IPS-20b (cell line): ENCODE data around the gene EPB41L5.
"Not testable (repeated sequence)": the region's sequence is repeated elsewhere in the genome, so short reads cannot be mapped to it uniquely, and the experiment has no call there.

Source experiments
- H3K27ac ChIP-seq: one replicate; pipeline ENCODE4 v1.5.1; 2013; ENCODE audit warnings: low read length
- H3K27me3 ChIP-seq: 2 replicates; pipeline ENCODE4 v1.6.1; 2013; ENCODE audit warnings: mild to moderate bottlenecking, low read length, inconsistent platforms; ENCODE audit not compliant: insufficient read depth
- H3K36me3 ChIP-seq: 2 replicates; pipeline ENCODE4 v1.6.1; 2013; ENCODE audit warnings: low read depth, mild to moderate bottlenecking, inconsistent platforms, low read length, moderate library complexity; ENCODE audit not compliant: insufficient read depth
- H3K4me1 ChIP-seq: 2 replicates; pipeline ENCODE4 v1.6.1; 2013; ENCODE audit warnings: mild to moderate bottlenecking, control low read depth, inconsistent platforms, low read length, moderate library complexity; ENCODE audit not compliant: insufficient read depth
- H3K4me3 ChIP-seq: 2 replicates; pipeline ENCODE4 v1.5.1; 2013; ENCODE audit warnings: mild to moderate bottlenecking, low read length, inconsistent platforms
- H3K9ac ChIP-seq: 2 replicates; pipeline ENCODE4 v1.6.1; 2013; ENCODE audit warnings: low read depth, mild to moderate bottlenecking, inconsistent platforms, low read length, moderate library complexity
- H3K9me3 ChIP-seq: 2 replicates; pipeline ENCODE4 v1.6.1; 2013; ENCODE audit warnings: mild to moderate bottlenecking, low read depth, low read length, inconsistent platforms; ENCODE audit not compliant: insufficient read depth

Gene EPB41L5

GRCh38 chr2:120064664-120065063, 51.8 kb downstream of the EPB41L5 start:
- Histone ChIP-seq H3K4me1 (no peaks in the 10 kb centered on the region), H3K27me3 (no peaks in the 10 kb centered on the region), H3K9me3 (no peaks in the 10 kb centered on the region), H3K4me3 (no peak overlapping the region), H3K36me3 (no peaks in the 10 kb centered on the region), H3K9ac (no peak overlapping the region), H3K27ac (no peak overlapping the region)

GRCh38 chr2:120066800-120067547, 54.1 kb downstream of the EPB41L5 start:
- no peak overlapping the region for H3K4me3 ChIP-seq
- H3K27me3 ChIP-seq: no peaks in the 10 kb centered on the region
- no peaks in the 10 kb centered on the region for H3K9me3 ChIP-seq
- no peak overlapping the region for H3K9ac ChIP-seq
- H3K36me3 ChIP-seq: no peaks in the 10 kb centered on the region
- no peak overlapping the region for H3K27ac ChIP-seq
- no peaks in the 10 kb centered on the region for H3K4me1 ChIP-seq

- not testable (repeated sequence) for H3K27me3 ChIP-seq, H3K27ac ChIP-seq, H3K9me3 ChIP-seq, H3K4me1 ChIP-seq, H3K9ac ChIP-seq, H3K36me3 ChIP-seq, H3K4me3 ChIP-seq
These were observed 55.3 kb downstream of the EPB41L5 start for GRCh38 chr2:120068040-120068658.

- H3K27me3 ChIP-seq: no peaks in the 10 kb centered on the region
- H3K4me3 ChIP-seq: no peak overlapping the region
- no peak overlapping the region for H3K9ac ChIP-seq
- H3K4me1 ChIP-seq: no peaks in the 10 kb centered on the region
- peaks cover 16% of the 10 kb centered on the region for H3K36me3 ChIP-seq
- no peak overlapping the region for H3K27ac ChIP-seq
- no peaks in the 10 kb centered on the region for H3K9me3 ChIP-seq
These were observed 62.7 kb downstream of the EPB41L5 start for GRCh38 chr2:120075545-120075944.

- no peak overlapping the region for H3K27ac ChIP-seq
- H3K9ac ChIP-seq: no peak overlapping the region
- H3K4me1 ChIP-seq: no peaks in the 10 kb centered on the region
- no peak overlapping the region for H3K4me3 ChIP-seq
- no peaks in the 10 kb centered on the region for H3K9me3 ChIP-seq
- H3K36me3 ChIP-seq: peaks cover 16% of the 10 kb centered on the region
- H3K27me3 ChIP-seq: no peaks in the 10 kb centered on the region
These were observed 65.0 kb downstream of the EPB41L5 start for GRCh38 chr2:120077896-120078295.

- no peak overlapping the region for H3K4me3 ChIP-seq
- H3K4me1 ChIP-seq: no peaks in the 10 kb centered on the region
- H3K36me3 ChIP-seq: peaks cover 16% of the 10 kb centered on the region
These were observed 66.8 kb downstream of the EPB41L5 start for GRCh38 chr2:120079647-120080046.

GRCh38 chr2:120091436-120091835, 78.6 kb downstream of the EPB41L5 start:
- H3K4me1 ChIP-seq: no peaks in the 10 kb centered on the region
- H3K36me3 ChIP-seq: peaks cover 53% of the 10 kb centered on the region
- no peak overlapping the region for H3K27ac ChIP-seq
- no peak overlapping the region for H3K4me3 ChIP-seq
- no peaks in the 10 kb centered on the region for H3K27me3 ChIP-seq
- H3K9ac ChIP-seq: no peak overlapping the region
- H3K9me3 ChIP-seq: no peaks in the 10 kb centered on the region

More at GRCh38 chr2:120079647-120080046, 66.8 kb downstream of the EPB41L5 start:
- H3K9me3 ChIP-seq: no peaks in the 10 kb centered on the region
- H3K9ac ChIP-seq: no peak overlapping the region
- H3K27ac ChIP-seq: no peak overlapping the region
- no peaks in the 10 kb centered on the region for H3K27me3 ChIP-seq

GRCh38 chr2:120094795-120095194, 81.9 kb downstream of the EPB41L5 start:
- no peak overlapping the region for H3K9ac ChIP-seq
- no peaks in the 10 kb centered on the region for H3K27me3 ChIP-seq
- H3K9me3 ChIP-seq: no peaks in the 10 kb centered on the region
- H3K27ac ChIP-seq: no peak overlapping the region
- H3K36me3 ChIP-seq: peaks cover 34% of the 10 kb centered on the region
- no peaks in the 10 kb centered on the region for H3K4me1 ChIP-seq
- no peak overlapping the region for H3K4me3 ChIP-seq

- Histone ChIP-seq H3K36me3 (peaks cover 26% of the 10 kb centered on the region), H3K4me3 (no peak overlapping the region), H3K9me3 (no peaks in the 10 kb centered on the region), H3K27me3 (no peaks in the 10 kb centered on the region), H3K9ac (no peak overlapping the region), H3K4me1 (no peaks in the 10 kb centered on the region), H3K27ac (no peak overlapping the region)
These were observed 87.8 kb downstream of the EPB41L5 start for GRCh38 chr2:120100627-120101026.

GRCh38 chr2:120103723-120104467, 91.0 kb downstream of the EPB41L5 start:
- no peaks in the 10 kb centered on the region for H3K9me3 ChIP-seq
- H3K4me3 ChIP-seq: no peak overlapping the region
- H3K27ac ChIP-seq: no peak overlapping the region
- H3K4me1 ChIP-seq: no peaks in the 10 kb centered on the region
- peaks cover 35% of the 10 kb centered on the region for H3K36me3 ChIP-seq
- no peak overlapping the region for H3K9ac ChIP-seq
- no peaks in the 10 kb centered on the region for H3K27me3 ChIP-seq

GRCh38 chr2:120104772-120105171, 91.9 kb downstream of the EPB41L5 start:
- H3K36me3 ChIP-seq: peaks cover 35% of the 10 kb centered on the region
- H3K27ac ChIP-seq: no peak overlapping the region
- no peak overlapping the region for H3K4me3 ChIP-seq
- H3K4me1 ChIP-seq: no peaks in the 10 kb centered on the region
- H3K9ac ChIP-seq: no peak overlapping the region
- H3K27me3 ChIP-seq: no peaks in the 10 kb centered on the region
- no peaks in the 10 kb centered on the region for H3K9me3 ChIP-seq

- Histone ChIP-seq H3K4me1 (no peaks in the 10 kb centered on the region), H3K9me3 (no peaks in the 10 kb centered on the region), H3K27me3 (no peaks in the 10 kb centered on the region), H3K4me3 (no peak overlapping the region), H3K36me3 (peaks cover 32% of the 10 kb centered on the region), H3K9ac (no peak overlapping the region), H3K27ac (no peak overlapping the region)
These were observed 92.5 kb downstream of the EPB41L5 start for GRCh38 chr2:120105360-120105759.
